C4-2B (cell line): ENCODE measurements around the gene MTIF3.

Source experiments
- ZFX ChIP-seq: fragments of 450-650 bp; IDR thresholded peaks from 2 replicates; pipeline ENCODE4 v1.6.1; 2017
- TF ChIP-seq, protein P1 (sequence below): fragments of 450-650 bp; conservative IDR thresholded peaks from 2 replicates; pipeline ENCODE4 v1.5.1; 2017; ENCODE audit warnings: mild to moderate bottlenecking

DNA sequence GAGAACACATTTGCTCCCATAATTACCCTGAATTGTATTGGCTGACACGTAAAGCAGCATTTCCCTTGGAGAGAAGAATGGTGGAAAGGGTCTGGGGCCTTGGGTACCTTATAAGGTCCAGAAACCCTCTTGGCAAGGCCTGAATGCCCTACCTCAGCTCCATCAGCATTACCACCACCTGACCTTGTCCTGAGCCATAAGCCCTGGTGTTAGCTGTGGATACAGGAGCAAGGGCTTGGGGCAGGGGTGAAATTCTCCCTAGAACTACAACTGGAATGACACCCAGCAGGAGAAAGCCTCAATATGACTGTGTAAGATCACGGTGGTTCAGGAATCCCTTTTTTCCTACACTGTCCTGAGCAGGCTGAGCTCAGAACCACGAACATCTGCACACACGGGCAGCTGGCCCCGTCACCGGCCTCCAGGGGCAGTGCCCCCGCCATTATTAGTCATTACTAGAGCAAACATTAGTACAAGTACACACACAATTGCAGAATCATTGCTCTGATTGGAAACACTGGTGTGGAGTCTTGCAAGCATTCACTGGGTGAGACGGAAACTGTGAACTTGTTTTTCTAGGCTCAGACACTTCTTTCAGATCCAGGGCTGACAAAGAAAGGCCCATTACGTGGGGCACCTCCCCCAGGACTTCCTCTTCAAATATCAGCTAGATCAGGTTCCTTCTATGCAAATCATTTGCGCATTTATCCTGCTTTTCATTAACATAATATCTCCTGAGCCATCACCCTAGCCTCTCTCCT, 26.8 kb upstream of the MTIF3 start:
- TF ChIP-seq, protein P1, sequence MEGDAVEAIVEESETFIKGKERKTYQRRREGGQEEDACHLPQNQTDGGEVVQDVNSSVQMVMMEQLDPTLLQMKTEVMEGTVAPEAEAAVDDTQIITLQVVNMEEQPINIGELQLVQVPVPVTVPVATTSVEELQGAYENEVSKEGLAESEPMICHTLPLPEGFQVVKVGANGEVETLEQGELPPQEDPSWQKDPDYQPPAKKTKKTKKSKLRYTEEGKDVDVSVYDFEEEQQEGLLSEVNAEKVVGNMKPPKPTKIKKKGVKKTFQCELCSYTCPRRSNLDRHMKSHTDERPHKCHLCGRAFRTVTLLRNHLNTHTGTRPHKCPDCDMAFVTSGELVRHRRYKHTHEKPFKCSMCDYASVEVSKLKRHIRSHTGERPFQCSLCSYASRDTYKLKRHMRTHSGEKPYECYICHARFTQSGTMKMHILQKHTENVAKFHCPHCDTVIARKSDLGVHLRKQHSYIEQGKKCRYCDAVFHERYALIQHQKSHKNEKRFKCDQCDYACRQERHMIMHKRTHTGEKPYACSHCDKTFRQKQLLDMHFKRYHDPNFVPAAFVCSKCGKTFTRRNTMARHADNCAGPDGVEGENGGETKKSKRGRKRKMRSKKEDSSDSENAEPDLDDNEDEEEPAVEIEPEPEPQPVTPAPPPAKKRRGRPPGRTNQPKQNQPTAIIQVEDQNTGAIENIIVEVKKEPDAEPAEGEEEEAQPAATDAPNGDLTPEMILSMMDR, result no peak
- no peak for TF ChIP-seq ZFX
